GM12878 (cell line): ENCODE results near the gene KRT10. TPM values are rescaled to one million over a fixed set of nuclear protein-coding genes. Genes with fewer than 3 reads are reported as not detected.

ENCODE experiments used
- ATAC-seq: fragments of 200-7000 bp; cut with Tn5 transposase; 3 replicates; pipeline ENCODE4 v1.9.1; 2020; ENCODE audit warnings: mild to moderate bottlenecking, moderate library complexity
- BruUV-seq: library from RNA; stranded (reverse); fragments of 400-500 nt; replicated peaks from 2 replicates; lab custom pipeline; 2021; lab: Mats Ljungman, UMichigan
- CTCF ChIA-PET: fragments of 300-600 bp; sonication (Branson Sonifier 250); formaldehyde crosslinking; extraction: SDS; loops from one replicate; lab custom pipeline; 2021; ENCODE audit warnings: inconsistent platforms; lab: Yijun Ruan, JAX
- POLR2A ChIA-PET: fragments of 350-600 bp; formaldehyde crosslinking; extraction: SDS; loops from one replicate; lab custom pipeline; 2021; ENCODE audit warnings: inconsistent platforms; lab: Charles Lee
- RAD21 ChIA-PET: fragments of 300-600 bp; sonication (Branson Sonifier 250); formaldehyde crosslinking; loops from one replicate; lab custom pipeline; 2023; ENCODE audit warnings: antibody characterized with exemption; ENCODE audit not compliant: unreplicated experiment; lab: Charles Lee
- SMC1A ChIA-PET: fragments of 300-600 bp; sonication (Branson Sonifier 250); formaldehyde crosslinking; loops from one replicate; lab custom pipeline; 2023; ENCODE audit not compliant: unreplicated experiment, uncharacterized antibody; lab: Charles Lee
- DNase-seq: peaks from one replicate; pipeline ENCODE4 v3.0.0-alpha.2; 2011; ENCODE audit warnings: low read depth, low spot score
- FAIRE-seq: peaks from 3 replicates; lab custom pipeline; 2011; peaks lifted over from hg19 to GRCh38; lab: Jason Lieb, UNC
- H2AFZ ChIP-seq: 2 replicates; pipeline ENCODE4 v1.6.0; 2011; ENCODE audit warnings: low read depth, low read length, control low read depth; ENCODE audit not compliant: control insufficient read depth
- H3K27ac ChIP-seq: 2 replicates; pipeline ENCODE4 v1.5.1; 2011; ENCODE audit warnings: control low read depth; ENCODE audit not compliant: control insufficient read depth, insufficient read depth
- H3K27me3 ChIP-seq, 2 experiments: replicated peaks in 1 of 2; 2 replicates each; pipeline versions ENCODE4 v1.6.0 to v1.6.1; 2011; ENCODE audit warnings: low read length in 1 of 2; ENCODE audit not compliant: control insufficient read depth in 2 of 2, insufficient read depth in 2 of 2
- H3K36me3 ChIP-seq, 2 experiments: 2 replicates each; pipeline ENCODE4 v1.5.1; 2011; ENCODE audit warnings: low read length in 1 of 2; ENCODE audit not compliant: control insufficient read depth in 2 of 2, insufficient read depth in 2 of 2
- H3K4me1 ChIP-seq: 2 replicates; pipeline ENCODE4 v1.6.1; 2011; ENCODE audit warnings: mild to moderate bottlenecking, low read length, moderate library complexity, mixed read lengths; ENCODE audit not compliant: control insufficient read depth, insufficient read depth
- H3K4me2 ChIP-seq: 2 replicates; pipeline ENCODE4 v1.6.0; 2011; ENCODE audit warnings: control low read depth; ENCODE audit not compliant: control insufficient read depth, insufficient read depth
- H3K4me3 ChIP-seq: fragments of 200-600 bp; sonication (generic); 2 replicates; pipeline ENCODE4 v1.5.1; 2016
- H3K79me2 ChIP-seq: 2 replicates; pipeline ENCODE4 v1.6.0; 2011; ENCODE audit warnings: low read length; ENCODE audit not compliant: control insufficient read depth, insufficient read depth
- H3K9ac ChIP-seq: 2 replicates; pipeline ENCODE4 v1.8.0; 2011; ENCODE audit warnings: low read length, control low read depth, mixed read lengths; ENCODE audit not compliant: control insufficient read depth, insufficient read depth
- H3K9me3 ChIP-seq: replicated peaks from 3 replicates; pipeline ENCODE4 v1.5.1; 2011; ENCODE audit warnings: mild to moderate bottlenecking, low read length; ENCODE audit not compliant: control insufficient read depth, insufficient read depth
- H4K20me1 ChIP-seq: 2 replicates; pipeline ENCODE4 v1.6.0; 2011; ENCODE audit not compliant: control insufficient read depth, insufficient read depth
- ESRRA ChIP-seq: IDR thresholded peaks from 2 replicates; pipeline ENCODE4 v1.6.1; 2012; ENCODE audit warnings: mild to moderate bottlenecking, low read length, improper control_type of control experiment
- POLR2AphosphoS5 ChIP-seq: IDR thresholded peaks from 2 replicates; pipeline ENCODE4 v1.6.1; 2011; ENCODE audit warnings: mild to moderate bottlenecking, low read length, inconsistent platforms
- SUZ12 ChIP-seq: fragments of 200-600 bp; sonication (generic); IDR thresholded peaks from one replicate; pipeline ENCODE4 v1.6.1; 2018; ENCODE audit warnings: antibody characterized with exemption, mild to moderate bottlenecking; ENCODE audit not compliant: unreplicated experiment
- WGBS: methylation state at CpG from one replicate; pipeline ENCODE4 v1.1.6; 2016; ENCODE audit warnings: low lambda C conversion rate; ENCODE audit not compliant: insufficient replicate concordance, insufficient coverage; ENCODE audit errors: missing lambda C conversion rate; 5-methylcytosine and 5-hydroxymethylcytosine counted together
- in situ Hi-C: fragments of 300-500 bp; cut with MboI; formaldehyde crosslinking; loops from 9 replicates; pipeline ENCODE4 v1.14.3; 2018; ENCODE audit warnings: mixed read lengths
- intact Hi-C: fragments of 100-400 bp; cut with micrococcal nuclease; formaldehyde crosslinking; loops from one replicate; pipeline ENCODE4 v1.14.2; 2022; ENCODE audit not compliant: unreplicated experiment
- polyA plus RNA-seq, 11 experiments: library from polyadenylated mRNA; depleted of rRNA in 4 of 11; unstranded in 6 of 11; stranded (reverse) in 5 of 11; fragments of >200 nt; fragmentation: Nextera tagmentation in 4 of 11; fragmentation: Illumina TruSeq in 1 of 11; extraction: Ambion mirVana in 4 of 11; extraction: Trizol in 1 of 11; gene quantifications; 1 replicate in 1 of 11; 2 replicates in 10 of 11; pipeline versions ENCODE4 v1.2.1 to v1.2.3, GENCODE V29; 2011 to 2016; ENCODE audit warnings: inconsistent platforms in 2 of 11, missing spikeins in 2 of 11, low read depth in 1 of 11
- total RNA-seq, 4 experiments: library from RNA; depleted of rRNA in 3 of 4; stranded (reverse); fragments of >200 nt in 3 of 4; fragmentation: Illumina TruSeq in 1 of 4; extraction: Trizol in 1 of 4; gene quantifications; 2 replicates each; pipeline versions ENCODE4 v1.2.1 to v1.2.3, GENCODE V29; 2013 to 2021

Gene KRT10
- total and polyA plus RNA-seq, 10 of the 15 experiments (the other 5 are each of a cell fraction or from before 2014, with no cell fraction given), result 10.8 to 98.5 (median 23.9) TPM

- no peak for DNase-seq
- no peaks in the 10 kb centered on the region for H3K9me3 ChIP-seq
- BruUV-seq, result no TSS peak
- no peak overlapping the region for H2AFZ ChIP-seq
- RAD21 ChIA-PET, result no interaction called here
- CTCF ChIA-PET, result interaction anchor here (1.0 to 3.5 kb wide), 3 partner anchors 831 to 850 kb away, joined by 4 to 14 read pairs (median 4); no protein-coding TSS in a partner anchor
- H3K9ac ChIP-seq, result no peak overlapping the region
- TF ChIP-seq POLR2AphosphoS5, result 0 out of 2 replicates have a peak, but pooled peaks have one; percentile 32
- no peak for TF ChIP-seq ESRRA
- TF ChIP-seq, all 136 proteins: peak for 1
- H3K27ac ChIP-seq, result no peak overlapping the region
- 96% methylated on average over 4 of the region's 4 CpGs for WGBS
- ATAC-seq (no peak), FAIRE-seq (no peak)
- H3K79me2 ChIP-seq, result peaks cover 5% of the 10 kb centered on the region
- H4K20me1 ChIP-seq, result no peaks in the 10 kb centered on the region
- peaks cover 11% of the 10 kb centered on the region for H3K4me1 ChIP-seq
- in situ Hi-C loops, result no loop called here
- intact Hi-C loops, result no loop called here
- SMC1A ChIA-PET, result interaction anchor here (0.6 to 2.6 kb wide), 2 partner anchors 11 to 111 kb away, joined by 3 to 13 read pairs; no protein-coding TSS in a partner anchor
- peaks cover 0 to 7% of the 10 kb centered on the region in 2 experiments; a peak in 2 of 4 replicates for H3K36me3 ChIP-seq
- peaks cover 0 to 3% of the 10 kb centered on the region in 2 experiments; a peak in 1 of 4 replicates for H3K27me3 ChIP-seq
- H3K4me2 ChIP-seq, result no peak overlapping the region
- POLR2A ChIA-PET, result interaction anchor here (0.7 kb wide), 1 partner anchor 21 kb away, joined by 4 read pairs; no protein-coding TSS in a partner anchor
- H3K4me3 ChIP-seq, result 0 out of 2 replicates have a peak overlapping the region, but pooled peaks have one; percentile 72
These were observed 5.2 kb downstream of the KRT10 start for GRCh38 chr17:40817103-40817682.

DNA sequence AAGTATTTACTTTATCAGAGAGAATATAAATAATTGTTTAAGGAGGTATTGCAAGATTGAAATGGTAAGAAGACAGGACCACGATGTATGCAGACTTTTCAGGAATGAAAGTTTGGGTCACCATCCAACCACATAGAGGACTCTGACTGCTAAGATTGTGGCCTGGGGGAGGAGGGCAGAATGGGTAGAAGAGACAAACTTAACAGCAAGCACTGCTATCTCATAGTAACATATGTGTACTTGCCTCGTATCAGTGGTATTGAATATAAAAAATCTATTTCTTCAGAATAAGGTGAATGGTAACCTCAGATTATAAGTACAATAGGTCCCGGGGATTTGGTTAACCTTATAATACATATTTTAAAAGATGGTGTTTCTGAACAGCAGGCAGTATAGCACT is 5.8 kb downstream of the KRT10 start:
- H3K9me3 ChIP-seq, result no peaks in the 10 kb centered on the region
- peaks cover 11% of the 10 kb centered on the region for H3K4me1 ChIP-seq
- no peak for TF ChIP-seq SUZ12
- RAD21 ChIA-PET, result interaction anchor here (0.7 kb wide), 1 partner anchor 19 kb away, joined by 3 read pairs; no protein-coding TSS in a partner anchor
- no peak overlapping the region for H3K9ac ChIP-seq
- SMC1A ChIA-PET, result interaction anchor here (2.6 kb wide), 1 partner anchor 10 kb away, joined by 13 read pairs; no protein-coding TSS in a partner anchor
- POLR2A ChIA-PET, result interaction anchor here (0.7 kb wide), 1 partner anchor 22 kb away, joined by 4 read pairs; no protein-coding TSS in a partner anchor
- no peak overlapping the region for H3K4me2 ChIP-seq
- in situ Hi-C loops, result no loop called here
- H2AFZ ChIP-seq, result no peak overlapping the region
- peaks cover 0 to 7% of the 10 kb centered on the region in 2 experiments; a peak in 2 of 4 replicates for H3K36me3 ChIP-seq
- no peak for DNase-seq
- H4K20me1 ChIP-seq, result no peaks in the 10 kb centered on the region
- FAIRE-seq, result no peak
- CTCF ChIA-PET, result interaction anchor here (1.0 to 1.5 kb wide), 3 partner anchors 35 to 846 kb away, joined by 4 read pairs; no protein-coding TSS in a partner anchor
- no peak overlapping the region for H3K27ac ChIP-seq
- no peak for ATAC-seq
- peaks cover 0 to 3% of the 10 kb centered on the region in 2 experiments; a peak in 1 of 4 replicates for H3K27me3 ChIP-seq
- H3K79me2 ChIP-seq, result peaks cover 5% of the 10 kb centered on the region
- no TSS peak for BruUV-seq
- WGBS, result 98% methylated on average over 3 of the region's 3 CpGs
- intact Hi-C loops, result no loop called here
- H3K4me3 ChIP-seq, result no peak overlapping the region
